ENCODE data around the gene C16orf87.

The C16orf87 gene

DNA sequence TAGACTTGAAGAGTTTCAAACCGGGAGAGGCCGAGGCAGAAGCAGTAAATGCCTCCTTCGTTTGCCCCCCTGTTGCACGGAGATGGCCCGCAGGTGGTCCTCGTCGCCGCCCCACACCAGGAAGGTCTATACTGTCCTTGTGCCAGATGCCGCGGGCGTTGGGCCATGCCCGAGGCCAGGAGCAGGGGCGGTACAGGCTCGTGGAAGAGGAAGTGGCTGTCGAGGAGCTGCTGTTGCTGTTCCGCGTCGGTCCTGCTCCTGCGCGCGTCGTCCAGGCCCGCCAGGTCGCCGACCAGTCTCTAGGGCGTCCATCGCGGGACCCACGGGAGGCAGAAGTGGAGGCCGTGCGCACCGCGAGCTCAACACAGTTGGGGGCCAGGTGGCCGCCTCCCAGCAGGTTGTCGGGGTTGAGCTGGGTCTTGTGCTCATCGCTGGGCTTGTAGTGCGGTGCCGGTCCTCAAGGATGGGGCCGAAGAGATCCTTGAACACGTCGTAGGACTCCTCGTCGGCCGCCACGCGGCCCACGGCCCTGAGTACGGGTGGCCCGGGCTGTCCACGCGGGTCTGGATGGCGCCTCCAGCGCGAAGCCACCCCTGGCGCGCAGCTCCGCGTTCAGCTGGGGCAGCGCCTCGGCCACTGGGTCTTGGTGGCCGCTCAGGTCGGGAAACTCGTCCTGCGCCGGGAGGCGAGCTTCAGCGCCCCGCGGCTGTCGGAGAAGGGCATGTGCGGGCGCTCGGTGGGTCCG, 13.1 kb upstream of the C16orf87 start:
- DNase-seq = no peak

DNA sequence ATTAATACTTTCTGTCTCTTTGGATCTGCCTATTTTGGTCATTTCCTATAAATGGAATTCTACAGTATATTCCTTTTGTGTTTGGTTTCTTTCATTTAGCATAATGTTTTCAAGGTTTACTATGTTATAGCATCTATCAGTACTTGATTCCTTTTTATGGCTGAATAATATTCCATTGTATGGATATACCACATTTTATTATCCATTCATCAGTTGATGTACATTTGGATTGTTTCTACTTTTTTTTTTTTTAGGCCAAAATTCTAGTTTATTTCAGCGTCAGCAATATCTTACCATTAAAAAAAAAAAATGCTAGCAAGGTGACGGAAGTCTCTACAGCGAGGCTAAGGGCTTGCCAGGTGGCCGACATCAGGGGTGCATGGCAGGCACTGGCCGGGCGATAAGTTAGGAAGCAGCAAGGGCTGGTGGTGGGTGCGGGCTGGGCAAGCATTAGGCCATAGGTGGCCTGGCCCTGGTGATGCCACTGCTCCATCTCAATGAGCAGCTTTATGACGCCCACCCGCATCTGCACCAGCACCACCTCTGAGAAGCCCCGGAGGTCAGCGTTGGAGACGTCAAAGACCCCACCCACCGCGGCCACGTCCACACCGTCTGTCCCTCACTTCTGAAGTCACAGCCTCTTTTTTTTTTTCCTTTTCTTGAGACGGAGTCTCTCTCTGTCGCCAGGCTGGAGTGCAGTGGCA, 11.4 kb upstream of the C16orf87 start:
- DNase-seq = no peak

GRCh38 chr16:46839986-46840443, 9.0 kb upstream of the C16orf87 start:
- DNase-seq = no peak

DNA sequence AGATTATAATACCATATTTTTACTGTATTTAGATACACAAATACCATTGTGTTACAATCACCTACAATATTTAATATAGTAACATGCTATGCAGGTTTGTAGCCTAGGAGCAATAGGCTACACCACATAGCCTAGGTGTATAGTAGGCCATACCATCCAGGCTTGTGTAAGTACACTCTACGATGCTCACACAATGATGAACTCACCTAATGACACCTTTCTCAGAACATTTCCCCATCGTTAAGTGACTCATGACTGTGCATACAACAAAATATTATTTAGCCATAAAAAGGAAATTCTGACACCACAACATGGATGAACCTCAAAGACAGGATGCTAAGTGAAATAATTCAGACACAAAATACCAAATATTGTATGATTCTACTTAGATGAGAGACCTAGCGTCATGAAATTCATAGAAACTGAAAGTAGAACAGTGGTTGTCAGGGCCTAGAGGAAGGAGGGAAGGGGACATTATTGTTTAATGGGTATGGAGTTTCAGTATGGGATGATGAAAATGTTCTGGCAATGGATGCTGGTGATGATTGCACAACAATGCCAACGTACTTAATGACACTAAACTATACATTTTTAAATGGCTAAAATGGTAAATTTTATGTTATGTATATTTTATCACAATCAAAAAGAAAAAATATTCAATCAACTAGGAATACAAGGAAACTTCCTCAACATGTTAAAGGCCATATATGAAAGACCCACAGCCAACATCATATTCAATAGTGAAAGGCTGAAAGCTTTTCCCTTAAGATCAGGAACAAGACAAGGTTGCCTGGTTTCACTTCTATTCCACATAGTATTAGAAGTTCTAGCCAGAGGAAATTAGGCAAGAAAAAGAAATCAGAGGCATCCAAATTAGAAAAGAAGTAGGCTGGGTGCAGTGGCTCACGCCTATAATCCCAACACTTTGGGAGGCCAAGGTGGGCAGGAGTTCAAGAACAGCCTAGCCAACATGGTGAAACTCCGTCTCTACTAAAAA, 5.9 kb upstream of the C16orf87 start:
- DNase-seq = no peak

GRCh38 chr16:46833460-46833800, 2.5 kb upstream of the C16orf87 start:
- DNase-seq = no peak

DNA sequence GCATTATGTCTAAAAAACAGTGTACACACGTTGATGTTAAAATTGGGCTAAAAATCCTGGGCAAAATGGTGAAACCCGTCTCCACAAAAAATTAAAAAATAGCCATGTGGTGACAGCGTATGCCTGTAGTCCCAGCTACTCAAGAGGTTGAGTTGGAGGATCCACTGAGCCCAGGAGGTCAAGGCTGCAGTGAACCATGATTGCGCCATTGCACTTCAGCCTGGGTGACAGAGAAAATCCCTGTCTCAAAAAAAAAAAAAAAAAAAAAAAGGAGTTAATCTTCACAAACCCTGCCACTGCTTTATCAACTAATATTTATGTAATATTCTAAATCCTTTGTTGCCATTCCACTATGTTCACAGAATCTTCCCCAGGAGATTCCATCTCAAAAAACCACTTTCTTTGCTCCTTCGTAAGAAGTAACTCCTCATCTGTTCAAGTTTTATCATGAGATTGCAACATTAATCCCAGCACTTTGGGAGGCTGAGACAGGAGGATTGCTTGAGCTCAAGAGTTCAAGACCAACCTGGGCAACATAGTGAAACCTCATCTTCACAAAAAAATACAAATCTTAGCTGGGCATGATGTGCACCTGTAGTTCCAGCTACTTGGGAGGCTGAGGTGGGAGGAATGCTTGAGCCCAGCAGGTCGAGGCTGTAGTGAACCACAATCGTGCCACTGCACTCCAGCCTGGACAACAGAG, 1.9 kb upstream of the C16orf87 start:
- DNase-seq = no peak

- peak; percentile 20 to 39 (median 29) for DNase-seq
Measured at GRCh38 chr16:46830417-46830901, 521 bp downstream of the C16orf87 start.

- no peak for DNase-seq
Measured at GRCh38 chr16:46828943-46829342, 2.0 kb downstream of the C16orf87 start.

GRCh38 chr16:46828292-46828691, 2.7 kb downstream of the C16orf87 start:
- DNase-seq = peak in 1 of 5 donors; percentile 48

- DNase-seq = peak in 1 of 5 donors; percentile 35
Measured at GRCh38 chr16:46826631-46827030, 4.3 kb downstream of the C16orf87 start.

GRCh38 chr16:46822270-46822669, 8.7 kb downstream of the C16orf87 start:
- DNase-seq = peak in 1 of 5 donors; percentile 71

- no peak for DNase-seq
Measured at GRCh38 chr16:46817961-46818360, 13.0 kb downstream of the C16orf87 start.

GRCh38 chr16:46814790-46815189, 16.2 kb downstream of the C16orf87 start:
- DNase-seq = no peak

DNA sequence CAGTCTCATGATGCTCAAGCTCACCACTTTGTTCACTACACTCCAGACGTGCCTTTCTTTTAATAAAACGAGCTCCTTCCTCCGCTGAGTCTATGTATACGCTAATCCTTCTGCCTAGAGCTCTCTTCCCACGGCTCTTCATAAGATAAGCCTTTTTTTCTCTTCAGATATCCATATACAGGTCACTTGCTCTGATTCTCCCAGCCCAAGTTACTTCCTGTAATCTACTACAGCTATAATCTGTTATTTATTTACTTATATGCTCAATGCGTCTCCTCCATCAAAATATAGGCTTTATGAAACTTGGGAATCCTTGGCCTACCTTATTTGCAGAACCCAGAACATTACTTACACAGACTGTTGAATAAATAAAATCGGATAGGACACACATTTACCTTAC, 17.4 kb downstream of the C16orf87 start:
- DNase-seq = no peak

DNA sequence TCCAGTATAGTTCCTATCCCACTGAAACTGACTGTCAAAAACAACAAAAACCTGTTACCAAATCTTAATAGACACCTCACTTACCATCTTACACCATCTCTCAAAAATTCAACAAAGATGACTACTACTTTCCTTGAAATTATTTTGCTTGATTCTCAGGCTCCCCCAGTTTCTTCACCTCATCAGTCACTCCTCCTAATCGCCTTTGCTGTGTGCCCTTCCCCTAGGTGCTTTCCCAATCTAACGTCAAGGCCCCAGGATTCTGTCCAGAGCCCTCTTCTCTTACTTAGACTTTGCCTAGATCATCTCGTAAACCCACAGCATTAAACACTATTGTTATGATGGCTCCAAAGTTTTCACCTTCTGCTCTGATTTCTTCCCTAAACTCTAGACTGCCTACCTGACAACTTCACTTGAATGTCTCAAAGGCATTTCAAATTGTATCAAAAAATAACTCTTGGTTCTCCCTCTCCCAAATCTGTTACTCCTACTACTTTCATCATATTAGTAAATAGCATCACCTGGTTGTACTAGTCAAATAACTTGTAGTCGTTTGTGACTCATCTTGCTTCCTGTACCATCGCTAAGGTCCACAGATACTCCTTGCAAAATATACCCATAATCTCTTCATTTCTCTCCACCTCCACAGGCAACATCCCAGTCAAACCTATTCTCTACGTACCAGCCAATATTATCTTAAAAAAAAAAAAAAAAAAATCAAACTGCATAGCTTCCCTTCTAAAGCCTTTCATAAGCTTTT, 18.0 kb downstream of the C16orf87 start:
- peak in 1 of 5 donors; percentile 36 for DNase-seq

- DNase-seq = no peak
Measured at GRCh38 chr16:46811682-46812081, 19.3 kb downstream of the C16orf87 start.

GRCh38 chr16:46808997-46809396, 22.0 kb downstream of the C16orf87 start:
- DNase-seq = no peak

GRCh38 chr16:46807336-46807735, 23.6 kb downstream of the C16orf87 start:
- DNase-seq = no peak

- DNase-seq = no peak
Measured at GRCh38 chr16:46803373-46803772, 27.6 kb downstream of the C16orf87 start.

DNA sequence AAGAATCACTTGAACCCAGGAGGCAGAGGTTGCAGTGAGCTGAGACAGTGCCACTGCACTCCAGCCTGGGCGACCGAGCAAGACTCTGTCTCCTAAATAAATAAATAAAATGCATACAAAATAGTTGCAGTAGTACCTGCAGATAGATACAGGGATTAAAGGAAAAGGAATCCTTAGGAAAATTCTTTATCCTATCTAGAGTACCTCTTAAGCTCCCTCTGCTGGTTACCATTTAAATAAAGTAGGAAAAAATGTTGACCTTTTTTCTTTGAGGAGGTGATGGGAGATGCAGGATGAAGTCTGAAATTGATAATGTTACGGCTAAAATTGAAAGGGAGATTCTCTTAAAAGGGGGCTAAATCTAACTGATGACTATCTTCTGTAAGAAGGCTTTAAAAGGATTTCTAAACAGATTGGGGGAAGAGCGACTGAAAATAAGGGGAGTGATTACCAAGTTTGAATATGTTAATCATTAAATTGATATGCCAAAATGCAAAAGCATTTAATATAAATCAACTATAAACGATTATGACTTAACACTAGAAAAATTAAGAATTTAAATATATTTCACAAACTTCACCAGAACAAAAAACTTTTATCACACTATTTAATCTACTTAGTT, 29.4 kb downstream of the C16orf87 start:
- no peak for DNase-seq

GRCh38 chr16:46800494-46800893, 30.5 kb downstream of the C16orf87 start:
- no peak for DNase-seq

All from T-helper 1 cell (primary cell).